ENCODE measurements around the gene HS6ST3. TPM values are rescaled to one million over a fixed set of nuclear protein-coding genes. Genes with fewer than 3 reads are reported as not detected.

Gene HS6ST3
- total and polyA plus RNA-seq, 2 donors (not counting 3 experiments of a cell fraction or from before 2014, with no cell fraction given): 0.03 to 0.15 TPM

DNA sequence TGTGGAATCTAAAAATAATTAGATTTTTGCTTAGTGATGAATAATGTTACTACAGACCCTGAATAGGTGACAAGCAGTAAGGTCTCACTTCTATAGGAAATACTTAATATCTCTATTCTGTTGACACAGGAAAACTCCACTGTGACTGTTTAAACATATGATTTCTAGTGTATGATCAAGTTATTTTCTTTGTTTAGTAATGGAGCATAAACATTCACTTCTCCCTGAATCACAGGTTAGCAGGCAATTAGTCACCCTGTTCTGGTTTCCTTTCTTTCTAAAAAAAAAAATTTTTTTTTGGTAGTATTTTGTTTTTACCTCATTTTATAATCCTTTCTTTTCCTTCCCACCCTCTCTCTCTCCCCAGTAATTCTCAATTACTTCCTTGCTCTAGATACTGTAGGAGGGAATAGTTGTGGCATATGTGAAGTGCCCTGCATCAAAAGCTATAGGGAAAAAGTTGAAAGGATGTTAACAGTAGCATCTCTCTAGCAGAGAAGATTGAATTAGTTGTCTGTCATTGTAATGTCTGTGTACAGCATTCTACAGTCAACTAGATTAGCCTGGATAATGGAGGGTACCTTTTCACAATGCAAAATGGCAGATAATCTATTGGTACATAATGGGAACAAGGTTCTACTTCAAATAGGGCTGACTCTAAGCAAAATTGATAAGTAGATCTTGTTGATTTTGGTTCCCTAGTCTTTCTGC, 3.5 kb downstream of the HS6ST3 start:
- Histone ChIP-seq H4K20me1 (replicated peaks; ENCODE audit: control insufficient read depth, extremely low read depth, insufficient read depth, low read length) (no peaks in the 10 kb centered on the region), H3K27ac (ENCODE audit: insufficient read depth, low read depth, low read length) (no peak overlapping the region), H3K4me2 (ENCODE audit: insufficient read depth, low read length) (peak overlapping the region; percentile 58), H3K4me1 (ENCODE audit: control insufficient read depth, extremely low read depth, insufficient read depth, low read length) (peaks cover 27% of the 10 kb centered on the region), H3K79me2 (ENCODE audit: control insufficient read depth, insufficient read depth, low read length) (no peaks in the 10 kb centered on the region), H3K27me3 (ENCODE audit: control insufficient read depth in 2 of 2, insufficient read depth in 2 of 2, low read length in 2 of 2) (peaks cover 20 to 21% of the 10 kb centered on the region in 2 experiments), H3K9me1 (replicated peaks; ENCODE audit: control insufficient read depth, extremely low read depth, insufficient read depth, low read length) (no peaks in the 10 kb centered on the region), H3K9me3 (replicated peaks; ENCODE audit: control insufficient read depth, insufficient read depth, low read length) (no peaks in the 10 kb centered on the region), H3K4me3 (replicated peaks in 1 of 3; ENCODE audit: insufficient read depth in 1 of 3, low read depth in 1 of 3, low read length in 3 of 3) (no peak overlapping the region), H2AFZ (ENCODE audit: low read depth, low read length) (no peak overlapping the region), H3K36me3 (ENCODE audit: control insufficient read depth in 2 of 2, extremely low read depth in 1 of 2, insufficient read depth in 2 of 2, low read length in 2 of 2) (no peaks in the 10 kb centered on the region), H3K9ac (replicated peaks; ENCODE audit: extremely low read depth, insufficient read depth, low read length) (no peak overlapping the region)
- POLR2A ChIA-PET: no interaction called here
- TF ChIP-seq JUN (IDR thresholded peaks at IDR 0.05; ENCODE audit: borderline replicate concordance, insufficient read depth, insufficient read length, low read depth): no peak
- peak; percentile 21 for TF ChIP-seq POLR2AphosphoS5 (IDR thresholded peaks at IDR 0.05; ENCODE audit: insufficient read depth, low read depth, low read length)
- TF ChIP-seq FOS (IDR thresholded peaks at IDR 0.05; ENCODE audit: borderline replicate concordance, insufficient read depth, low read length): peak; percentile 71
- dilution Hi-C loops (cut with MboI; ENCODE audit: extremely low pct_ligation_motif_present, low sequenced_read_pairs): no loop called here
- CTCF ChIA-PET: interaction anchor here (1.6 kb wide), 1 partner anchor 74 kb away, joined by 10 read pairs; no protein-coding TSS in a partner anchor
- intact Hi-C loops (cut with micrococcal nuclease): loop anchor here (5.0 kb wide), 1 partner anchor 66 kb away; no protein-coding TSS in a partner anchor
- DNase-seq (ENCODE audit: low read depth, low spot score): peak; percentile 42
- peak; percentile 46 for FAIRE-seq
- no TSS peak for BruUV-seq (replicated peaks)

DNA sequence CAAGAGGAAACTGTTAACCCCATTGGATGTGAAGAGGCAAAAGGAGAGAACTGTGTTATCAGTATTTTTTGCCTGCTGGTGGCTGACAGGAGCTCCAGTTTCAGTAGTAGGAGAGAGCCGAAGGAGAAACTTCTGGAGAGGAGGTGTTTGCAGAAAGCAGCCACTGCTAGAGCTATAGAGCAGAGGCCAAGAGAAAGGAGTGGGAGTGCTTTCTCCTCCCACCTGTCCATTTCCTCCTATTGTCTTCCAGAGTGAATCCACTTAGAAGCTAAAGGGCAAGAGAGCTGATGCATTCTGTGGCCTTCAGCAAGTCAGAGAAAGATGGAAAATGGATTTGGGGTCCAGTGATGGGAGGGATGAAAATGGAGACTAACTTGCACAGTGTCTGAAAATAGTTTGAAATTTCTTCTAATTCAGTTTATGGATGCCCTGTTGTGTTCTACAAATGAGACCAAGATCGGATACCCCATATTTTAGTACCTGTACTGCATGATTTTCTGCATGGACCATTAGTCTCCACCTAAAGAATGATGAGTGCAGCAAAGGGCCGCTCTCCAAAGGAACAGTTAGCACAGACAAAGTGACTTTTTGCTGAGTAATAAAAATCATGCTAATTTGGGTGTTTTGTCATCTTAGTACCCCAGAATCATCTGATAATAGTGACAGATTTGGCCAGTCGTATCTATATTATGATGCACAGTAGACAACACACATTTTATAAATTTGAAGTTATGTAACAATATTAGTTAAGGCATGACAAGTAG, 10.7 kb downstream of the HS6ST3 start:
- TF ChIP-seq GATA2 (IDR thresholded peaks at IDR 0.05; ENCODE audit: insufficient read depth, insufficient read length, low read depth, low read length) (no peak), POLR2A (IDR thresholded peaks at IDR 0.05; ENCODE audit: low read depth, low read length) (no peak), MYC (IDR thresholded peaks at IDR 0.05; ENCODE audit: low read depth, low read length) (no peak), JUN (IDR thresholded peaks at IDR 0.05; ENCODE audit: borderline replicate concordance, insufficient read depth, insufficient read length, low read depth) (no peak), EZH2 (IDR thresholded peaks at IDR 0.05; ENCODE audit: borderline replicate concordance, low read depth, low read length, severe bottlenecking) (no peak), POLR2AphosphoS5 (IDR thresholded peaks at IDR 0.05; ENCODE audit: insufficient read depth, low read depth, low read length) (no peak)
- TF ChIP-seq, protein P1, sequence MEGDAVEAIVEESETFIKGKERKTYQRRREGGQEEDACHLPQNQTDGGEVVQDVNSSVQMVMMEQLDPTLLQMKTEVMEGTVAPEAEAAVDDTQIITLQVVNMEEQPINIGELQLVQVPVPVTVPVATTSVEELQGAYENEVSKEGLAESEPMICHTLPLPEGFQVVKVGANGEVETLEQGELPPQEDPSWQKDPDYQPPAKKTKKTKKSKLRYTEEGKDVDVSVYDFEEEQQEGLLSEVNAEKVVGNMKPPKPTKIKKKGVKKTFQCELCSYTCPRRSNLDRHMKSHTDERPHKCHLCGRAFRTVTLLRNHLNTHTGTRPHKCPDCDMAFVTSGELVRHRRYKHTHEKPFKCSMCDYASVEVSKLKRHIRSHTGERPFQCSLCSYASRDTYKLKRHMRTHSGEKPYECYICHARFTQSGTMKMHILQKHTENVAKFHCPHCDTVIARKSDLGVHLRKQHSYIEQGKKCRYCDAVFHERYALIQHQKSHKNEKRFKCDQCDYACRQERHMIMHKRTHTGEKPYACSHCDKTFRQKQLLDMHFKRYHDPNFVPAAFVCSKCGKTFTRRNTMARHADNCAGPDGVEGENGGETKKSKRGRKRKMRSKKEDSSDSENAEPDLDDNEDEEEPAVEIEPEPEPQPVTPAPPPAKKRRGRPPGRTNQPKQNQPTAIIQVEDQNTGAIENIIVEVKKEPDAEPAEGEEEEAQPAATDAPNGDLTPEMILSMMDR (IDR thresholded peaks at IDR 0.05; ENCODE audit: extremely low read depth in 1 of 2, insufficient read depth in 1 of 2, low read depth in 1 of 2, low read length in 2 of 2): no peak
- TF ChIP-seq, protein P2, sequence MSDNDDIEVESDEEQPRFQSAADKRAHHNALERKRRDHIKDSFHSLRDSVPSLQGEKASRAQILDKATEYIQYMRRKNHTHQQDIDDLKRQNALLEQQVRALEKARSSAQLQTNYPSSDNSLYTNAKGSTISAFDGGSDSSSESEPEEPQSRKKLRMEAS (IDR thresholded peaks at IDR 0.05; ENCODE audit: insufficient read depth, insufficient read length): no peak
- DNase-seq (ENCODE audit: low read depth, low spot score): no peak
- no peak for FAIRE-seq
- Histone ChIP-seq H3K4me1 (ENCODE audit: control insufficient read depth, extremely low read depth, insufficient read depth, low read length) (no peaks in the 10 kb centered on the region), H3K27me3 (ENCODE audit: control insufficient read depth in 2 of 2, insufficient read depth in 2 of 2, low read length in 2 of 2) (peaks cover 0 to 3% of the 10 kb centered on the region in 2 experiments), H3K36me3 (ENCODE audit: control insufficient read depth in 2 of 2, extremely low read depth in 1 of 2, insufficient read depth in 2 of 2, low read length in 2 of 2) (no peaks in the 10 kb centered on the region), H3K4me3 (replicated peaks in 1 of 3; ENCODE audit: insufficient read depth in 1 of 3, low read depth in 1 of 3, low read length in 3 of 3) (no peak overlapping the region), H3K27ac (ENCODE audit: insufficient read depth, low read depth, low read length) (no peak overlapping the region), H3K4me2 (ENCODE audit: insufficient read depth, low read length) (no peak overlapping the region), H3K9me3 (replicated peaks; ENCODE audit: control insufficient read depth, insufficient read depth, low read length) (no peaks in the 10 kb centered on the region), H4K20me1 (replicated peaks; ENCODE audit: control insufficient read depth, extremely low read depth, insufficient read depth, low read length) (no peaks in the 10 kb centered on the region), H3K9ac (replicated peaks; ENCODE audit: extremely low read depth, insufficient read depth, low read length) (no peak overlapping the region), H2AFZ (ENCODE audit: low read depth, low read length) (no peak overlapping the region), H3K79me2 (ENCODE audit: control insufficient read depth, insufficient read depth, low read length) (no peaks in the 10 kb centered on the region), H3K9me1 (replicated peaks; ENCODE audit: control insufficient read depth, extremely low read depth, insufficient read depth, low read length) (no peaks in the 10 kb centered on the region)
- intact Hi-C loops (cut with micrococcal nuclease) (no loop called here), dilution Hi-C loops (cut with MboI; ENCODE audit: extremely low pct_ligation_motif_present, low sequenced_read_pairs) (no loop called here)
- CTCF ChIA-PET: no interaction called here
- BruUV-seq (replicated peaks): no TSS peak
- POLR2A ChIA-PET: no interaction called here

All from endothelial cell of umbilical vein (primary cell).